Muscle of arm (tissue), 12 donors: ENCODE results near the gene ZBTB48. TPM values are rescaled to one million over a fixed set of nuclear protein-coding genes. Genes with fewer than 3 reads are reported as not detected.
"Not testable (repeated sequence)": the region's sequence is repeated elsewhere in the genome, so short reads cannot be mapped to it uniquely, and the experiment has no call there.

Source experiments
- DNase-seq: peaks from one replicate; pipeline ENCODE4 v3.0.0-alpha.2; 2013
- polyA plus RNA-seq, 12 donors: library from polyadenylated mRNA; unstranded; fragments of 120-200 nt; gene quantifications; one replicate each; pipeline ENCODE4 v1.2.1, GENCODE V29; 2013; ENCODE audit not compliant: insufficient read length in 12 of 12

ZBTB48 gene
- polyA plus RNA-seq, 12 donors = 12.0 to 31.4 (median 18.5) TPM; not detected in 1

GRCh38 chr1:6632588-6633514 is 53.1 kb downstream of the ZBTB48 start:
- DNase-seq = no peak

- no peak for DNase-seq
Observed at GRCh38 chr1:6634371-6635052, 54.7 kb downstream of the ZBTB48 start.

- no peak for DNase-seq
Observed at GRCh38 chr1:6635161-6635909, 55.5 kb downstream of the ZBTB48 start.

- DNase-seq = no peak
Observed at GRCh38 chr1:6635910-6636760, 56.3 kb downstream of the ZBTB48 start.

- not testable (repeated sequence) for DNase-seq
Observed at GRCh38 chr1:6636778-6637177, 57.0 kb downstream of the ZBTB48 start.

GRCh38 chr1:6637770-6638169 is 58.0 kb downstream of the ZBTB48 start:
- DNase-seq = no peak

GRCh38 chr1:6638226-6638625 is 58.4 kb downstream of the ZBTB48 start:
- peak; percentile 82 for DNase-seq

Other genes starting within 250 kb of the ZBTB48 start
- 10 to 100 TPM in 11 of 12 donors, not detected in 1; 12.8 to 21.3 (median 15.5) TPM for gene ACOT7, start 186.2 kb upstream of the ZBTB48 start, polyA plus RNA-seq
- gene HES2, start 160.1 kb upstream of the ZBTB48 start, polyA plus RNA-seq = 1 to 10 TPM in 2 of 12 donors, under 1 TPM in 5, not detected in 5; 0.08 to 5.2 (median 0.17) TPM
- gene ESPN, start 155.2 kb upstream of the ZBTB48 start, polyA plus RNA-seq = 10 to 100 TPM in 1 of 12 donors, 1 to 10 TPM in 9, under 1 TPM in 1, not detected in 1; 0.76 to 46.7 (median 1.4) TPM
- gene TNFRSF25, start 113.8 kb upstream of the ZBTB48 start, polyA plus RNA-seq = 10 to 100 TPM in 4 of 12 donors, 1 to 10 TPM in 7, not detected in 1; 4.6 to 57.6 (median 8.7) TPM
- gene PLEKHG5, start 88.3 kb upstream of the ZBTB48 start, polyA plus RNA-seq = 10 to 100 TPM in 5 of 12 donors, 1 to 10 TPM in 6, not detected in 1; 6.5 to 32.0 (median 9.8) TPM
- gene NOL9, start 25.5 kb upstream of the ZBTB48 start, polyA plus RNA-seq = 10 to 100 TPM in 11 of 12 donors, not detected in 1; 11.6 to 26.6 (median 17.1) TPM
- gene TAS1R1, start 24.7 kb upstream of the ZBTB48 start, polyA plus RNA-seq = 1 to 10 TPM in 10 of 12 donors, not detected in 2; 3.3 to 7.0 (median 6.2) TPM
- 10 to 100 TPM in 11 of 12 donors, not detected in 1; 15.8 to 55.5 (median 32.1) TPM for gene KLHL21, start 22.9 kb downstream of the ZBTB48 start, polyA plus RNA-seq
- gene PHF13, start 33.7 kb downstream of the ZBTB48 start, polyA plus RNA-seq = 10 to 100 TPM in 11 of 12 donors, not detected in 1; 15.1 to 34.6 (median 18.7) TPM
- 10 to 100 TPM in 11 of 12 donors, not detected in 1; 14.1 to 20.4 (median 16.0) TPM for gene THAP3, start 44.9 kb downstream of the ZBTB48 start, polyA plus RNA-seq
- gene DNAJC11, start 121.8 kb downstream of the ZBTB48 start, polyA plus RNA-seq = 10 to 100 TPM in 11 of 12 donors, not detected in 1; 26.9 to 43.3 (median 35.7) TPM
- 10 to 100 TPM in 11 of 12 donors, not detected in 1; 24.2 to 51.1 (median 44.7) TPM for gene CAMTA1, start 205.5 kb downstream of the ZBTB48 start, polyA plus RNA-seq